ENCODE measurements around the gene PRKG1. TPM values are rescaled to one million over a fixed set of nuclear protein-coding genes. Genes with fewer than 3 reads are reported as not detected.

PRKG1 gene
- total and polyA plus RNA-seq, 4 donors = 0.46 to 5.1 (median 1.5) TPM

GRCh38 chr10:51624013-51624412 lies 549.7 kb downstream of the PRKG1 start:
- H3K4me3 ChIP-seq (ENCODE audit: low read depth in 1 of 3, low read length in 3 of 3) = no peak overlapping the region
- no peaks in the 10 kb centered on the region for H3K36me3 ChIP-seq (ENCODE audit: control insufficient read depth in 4 of 4, insufficient read depth in 3 of 4, low read depth in 1 of 4, low read length in 3 of 4)
- WGBS = 79% methylated on average over 1 of the region's 1 CpG
- H3K27me3 ChIP-seq (ENCODE audit: control insufficient read depth in 4 of 4, insufficient read depth in 4 of 4, low read length in 3 of 4) = no peaks in the 10 kb centered on the region
- no peak overlapping the region for H3K27ac ChIP-seq (ENCODE audit: low read depth in 1 of 2, low read length in 2 of 2)
- H3K9me3 ChIP-seq (ENCODE audit: control insufficient read depth in 4 of 4, low read length in 3 of 4) = no peaks in the 10 kb centered on the region
- no peak for TF ChIP-seq EGR1 (IDR thresholded peaks at IDR 0.05; ENCODE audit: low read depth in 2 of 2)
- no peaks in the 10 kb centered on the region for H3K4me1 ChIP-seq (ENCODE audit: control insufficient read depth in 4 of 4, insufficient read depth in 4 of 4, low read length in 3 of 4)
- no peak overlapping the region for H3K9ac ChIP-seq (ENCODE audit: low read depth in 1 of 2, low read length in 2 of 2)
- DNase-seq (ENCODE audit: low spot score) = no peak

- H3K4me1 ChIP-seq (ENCODE audit: control insufficient read depth in 4 of 4, insufficient read depth in 4 of 4, low read length in 3 of 4) = no peaks in the 10 kb centered on the region
- H3K4me3 ChIP-seq (ENCODE audit: low read depth in 1 of 3, low read length in 3 of 3) = no peak overlapping the region
- no peak overlapping the region for H3K27ac ChIP-seq (ENCODE audit: low read depth in 1 of 2, low read length in 2 of 2)
- 72% methylated on average over 11 of the region's 11 CpGs for WGBS
- H3K9ac ChIP-seq (ENCODE audit: low read depth in 1 of 2, low read length in 2 of 2) = no peak overlapping the region
- TF ChIP-seq TAF1 (conservative IDR thresholded peaks at IDR 0.05) = no peak
- no peak for TF ChIP-seq HNF4A (conservative IDR thresholded peaks at IDR 0.05)
- TF ChIP-seq, protein P1, sequence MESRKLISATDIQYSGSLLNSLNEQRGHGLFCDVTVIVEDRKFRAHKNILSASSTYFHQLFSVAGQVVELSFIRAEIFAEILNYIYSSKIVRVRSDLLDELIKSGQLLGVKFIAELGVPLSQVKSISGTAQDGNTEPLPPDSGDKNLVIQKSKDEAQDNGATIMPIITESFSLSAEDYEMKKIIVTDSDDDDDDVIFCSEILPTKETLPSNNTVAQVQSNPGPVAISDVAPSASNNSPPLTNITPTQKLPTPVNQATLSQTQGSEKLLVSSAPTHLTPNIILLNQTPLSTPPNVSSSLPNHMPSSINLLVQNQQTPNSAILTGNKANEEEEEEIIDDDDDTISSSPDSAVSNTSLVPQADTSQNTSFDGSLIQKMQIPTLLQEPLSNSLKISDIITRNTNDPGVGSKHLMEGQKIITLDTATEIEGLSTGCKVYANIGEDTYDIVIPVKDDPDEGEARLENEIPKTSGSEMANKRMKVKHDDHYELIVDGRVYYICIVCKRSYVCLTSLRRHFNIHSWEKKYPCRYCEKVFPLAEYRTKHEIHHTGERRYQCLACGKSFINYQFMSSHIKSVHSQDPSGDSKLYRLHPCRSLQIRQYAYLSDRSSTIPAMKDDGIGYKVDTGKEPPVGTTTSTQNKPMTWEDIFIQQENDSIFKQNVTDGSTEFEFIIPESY (IDR thresholded peaks at IDR 0.05) = no peak
- TF ChIP-seq, protein P2, sequence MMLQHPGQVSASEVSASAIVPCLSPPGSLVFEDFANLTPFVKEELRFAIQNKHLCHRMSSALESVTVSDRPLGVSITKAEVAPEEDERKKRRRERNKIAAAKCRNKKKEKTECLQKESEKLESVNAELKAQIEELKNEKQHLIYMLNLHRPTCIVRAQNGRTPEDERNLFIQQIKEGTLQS (IDR thresholded peaks at IDR 0.05) = no peak
- TF ChIP-seq CTCF (IDR thresholded peaks at IDR 0.05; ENCODE audit: low read depth, low read length, missing input control) = no peak
- no peak for TF ChIP-seq REST (IDR thresholded peaks at IDR 0.05)
- TF ChIP-seq JUND (IDR thresholded peaks at IDR 0.05) = no peak
- no peak for TF ChIP-seq YY1 (IDR thresholded peaks at IDR 0.05)
- TF ChIP-seq HNF4G (IDR thresholded peaks at IDR 0.05) = no peak
- TF ChIP-seq NR2F2 (IDR thresholded peaks at IDR 0.05) = no peak
- no peak for TF ChIP-seq RXRA (IDR thresholded peaks at IDR 0.05)
- TF ChIP-seq FOXA2 (IDR thresholded peaks at IDR 0.05) = no peak
- H3K9me3 ChIP-seq (ENCODE audit: control insufficient read depth in 4 of 4, low read length in 3 of 4) = no peaks in the 10 kb centered on the region
- no peak for DNase-seq (ENCODE audit: low spot score)
- no peaks in the 10 kb centered on the region for H3K27me3 ChIP-seq (ENCODE audit: control insufficient read depth in 4 of 4, insufficient read depth in 4 of 4, low read length in 3 of 4)
- H3K36me3 ChIP-seq (ENCODE audit: control insufficient read depth in 4 of 4, insufficient read depth in 3 of 4, low read depth in 1 of 4, low read length in 3 of 4) = no peaks in the 10 kb centered on the region
Measured at GRCh38 chr10:51629934-51630639, 555.8 kb downstream of the PRKG1 start.
